ENCODE measurements around the gene FARP1. TPM values are rescaled to one million over a fixed set of nuclear protein-coding genes. Genes with fewer than 3 reads are reported as not detected.

Gene FARP1
- total and polyA plus RNA-seq, 10 of the 15 experiments (the other 5 are each of a cell fraction or from before 2014, with no cell fraction given) = 0.17 to 6.9 (median 0.68) TPM

- CTCF ChIA-PET = no interaction called here
- no TSS peak for BruUV-seq (replicated peaks)
- POLR2A ChIA-PET = no interaction called here
- intact Hi-C loops (cut with micrococcal nuclease; ENCODE audit: unreplicated experiment) = no loop called here
- Histone ChIP-seq H3K27ac (ENCODE audit: control insufficient read depth, insufficient read depth) (no peak overlapping the region), H2AFZ (ENCODE audit: control insufficient read depth, low read depth, low read length) (no peak overlapping the region), H3K36me3 (ENCODE audit: control insufficient read depth in 2 of 2, insufficient read depth in 2 of 2, low read length in 1 of 2) (no peaks in the 10 kb centered on the region), H3K27me3 (replicated peaks in 1 of 2; ENCODE audit: control insufficient read depth in 2 of 2, insufficient read depth in 2 of 2, low read length in 1 of 2) (no peaks in the 10 kb centered on the region), H3K9ac (ENCODE audit: control insufficient read depth, insufficient read depth, low read length) (no peak overlapping the region), H4K20me1 (ENCODE audit: control insufficient read depth, insufficient read depth) (no peaks in the 10 kb centered on the region), H3K4me2 (ENCODE audit: control insufficient read depth, insufficient read depth) (no peak overlapping the region), H3K4me3 (no peak overlapping the region), H3K79me2 (ENCODE audit: control insufficient read depth, insufficient read depth, low read length) (no peaks in the 10 kb centered on the region), H3K4me1 (ENCODE audit: control insufficient read depth, insufficient read depth, low read length) (no peaks in the 10 kb centered on the region), H3K9me3 (replicated peaks; ENCODE audit: control insufficient read depth, insufficient read depth, low read length) (no peaks in the 10 kb centered on the region)
- ATAC-seq (no peak), DNase-seq (ENCODE audit: low read depth, low spot score) (no peak), FAIRE-seq (no peak)
- RAD21 ChIA-PET (ENCODE audit: unreplicated experiment) = interaction anchor here (1.6 kb wide), 1 partner anchor 11 kb away, joined by 4 read pairs; no protein-coding TSS in a partner anchor
- SMC1A ChIA-PET (ENCODE audit: uncharacterized antibody, unreplicated experiment) = interaction anchor here (0.7 to 2.1 kb wide), 2 partner anchors 13 to 24 kb away, joined by 3 to 6 read pairs; no protein-coding TSS in a partner anchor
- 51% methylated on average over 5 of the region's 5 CpGs for WGBS (ENCODE audit: insufficient coverage, insufficient replicate concordance, low lambda C conversion rate, missing lambda C conversion rate)
- TF ChIP-seq ETV6 (conservative IDR thresholded peaks at IDR 0.05 in 1 of 2, IDR thresholded peaks at IDR 0.05 in 1 of 2; ENCODE audit: borderline replicate concordance in 1 of 2, low read depth in 1 of 2) (no peak), CTCF (IDR thresholded peaks at IDR 0.05 in 2 of 3, conservative IDR thresholded peaks at IDR 0.05 in 1 of 3; ENCODE audit: control insufficient read depth in 2 of 3, extremely low read depth in 1 of 3, insufficient read depth in 1 of 3, low read depth in 3 of 3, low read length in 3 of 3) (no peak)
- in situ Hi-C loops (cut with MboI) = no loop called here
Observed at GRCh38 chr13:98222081-98222554, 79.2 kb downstream of the FARP1 start.

GRCh38 chr13:98222816-98223215 lies 79.9 kb downstream of the FARP1 start:
- ATAC-seq (no peak), DNase-seq (ENCODE audit: low read depth, low spot score) (no peak), FAIRE-seq (no peak)
- no peak for TF ChIP-seq TCF12 (IDR thresholded peaks at IDR 0.05; ENCODE audit: low read depth, low read length)
- TF ChIP-seq BMI1 (IDR thresholded peaks at IDR 0.05; ENCODE audit: borderline replicate concordance) = no peak
- no peak for TF ChIP-seq CEBPZ (IDR thresholded peaks at IDR 0.05; ENCODE audit: low read depth, low read length)
- in situ Hi-C loops (cut with MboI) = no loop called here
- intact Hi-C loops (cut with micrococcal nuclease; ENCODE audit: unreplicated experiment) = no loop called here
- no peak overlapping the region for H3K4me3 ChIP-seq
- H3K79me2 ChIP-seq (ENCODE audit: control insufficient read depth, insufficient read depth, low read length) = no peaks in the 10 kb centered on the region
- no peaks in the 10 kb centered on the region for H4K20me1 ChIP-seq (ENCODE audit: control insufficient read depth, insufficient read depth)
- no peak overlapping the region for H2AFZ ChIP-seq (ENCODE audit: control insufficient read depth, low read depth, low read length)
- no peaks in the 10 kb centered on the region for H3K4me1 ChIP-seq (ENCODE audit: control insufficient read depth, insufficient read depth, low read length)
- H3K27me3 ChIP-seq (replicated peaks in 1 of 2; ENCODE audit: control insufficient read depth in 2 of 2, insufficient read depth in 2 of 2, low read length in 1 of 2) = no peaks in the 10 kb centered on the region
- ChIA-PET CTCF (no interaction called here), POLR2A (no interaction called here), RAD21 (ENCODE audit: unreplicated experiment) (no interaction called here), SMC1A (ENCODE audit: uncharacterized antibody, unreplicated experiment) (interaction anchor here (0.7 to 3.6 kb wide), 2 partner anchors 12 to 24 kb away, joined by 3 to 15 read pairs; no protein-coding TSS in a partner anchor)
- no TSS peak for BruUV-seq (replicated peaks)
- no peaks in the 10 kb centered on the region for H3K36me3 ChIP-seq (ENCODE audit: control insufficient read depth in 2 of 2, insufficient read depth in 2 of 2, low read length in 1 of 2)
- no peaks in the 10 kb centered on the region for H3K9me3 ChIP-seq (replicated peaks; ENCODE audit: control insufficient read depth, insufficient read depth, low read length)
- 48% methylated on average over 7 of the region's 7 CpGs for WGBS (ENCODE audit: insufficient coverage, insufficient replicate concordance, low lambda C conversion rate, missing lambda C conversion rate)
- H3K4me2 ChIP-seq (ENCODE audit: control insufficient read depth, insufficient read depth) = no peak overlapping the region
- no peak overlapping the region for H3K9ac ChIP-seq (ENCODE audit: control insufficient read depth, insufficient read depth, low read length)
- H3K27ac ChIP-seq (ENCODE audit: control insufficient read depth, insufficient read depth) = no peak overlapping the region
